Fibroblast of skin of right quadriceps (primary cell): Measurements from ENCODE around the gene LMF1.
"Not testable (repeated sequence)": the region's sequence is repeated elsewhere in the genome, so short reads cannot be mapped to it uniquely, and the experiment has no call there.

Source experiments
- DNase-seq: peaks from one replicate; pipeline ENCODE4 v3.0.0-alpha.2; 2013

The LMF1 gene

DNA sequence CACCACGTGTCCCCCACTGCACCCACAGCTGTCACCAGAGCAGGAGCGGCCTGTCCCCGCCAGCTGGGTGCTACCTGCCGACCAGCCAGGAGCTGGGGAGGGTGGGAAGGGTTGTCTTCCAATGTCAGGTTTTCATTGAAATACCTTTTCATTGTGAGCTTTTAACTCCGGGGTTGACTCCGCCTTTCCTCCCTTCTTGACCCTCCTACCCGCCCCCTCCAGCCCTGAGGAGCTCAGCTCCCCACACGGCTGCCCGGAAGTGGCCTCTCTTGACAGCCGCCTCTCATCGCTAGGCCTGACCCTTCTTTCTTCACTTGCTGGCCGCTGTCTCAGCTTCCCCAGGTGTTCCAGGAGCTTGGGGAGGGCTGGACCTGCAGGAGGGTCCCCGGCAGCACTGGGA lies 149.0 kb downstream of the LMF1 start:
- no peak for DNase-seq

GRCh38 chr16:820748-821147 lies 150.0 kb downstream of the LMF1 start:
- no peak for DNase-seq

DNA sequence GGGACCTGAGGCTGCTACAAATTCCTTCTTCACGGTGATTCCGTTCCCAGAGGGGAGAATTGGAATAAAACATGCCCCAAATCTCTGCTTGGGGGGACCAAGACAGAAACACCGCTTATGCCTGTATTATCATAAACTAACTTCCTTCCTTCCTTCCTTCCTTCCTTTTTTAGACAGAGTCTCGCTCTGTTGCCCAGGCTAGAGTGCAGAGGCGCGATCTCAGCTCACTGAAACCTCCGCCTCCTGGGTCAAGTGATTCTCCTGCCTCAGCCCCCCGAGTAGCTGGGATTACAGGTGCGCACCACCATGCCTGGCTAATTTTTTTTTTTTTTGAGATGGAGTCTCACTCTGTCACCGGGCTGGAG lies 150.8 kb downstream of the LMF1 start:
- not testable (repeated sequence) for DNase-seq

- no peak for DNase-seq
Observed at GRCh38 chr16:819336-820043, 151.3 kb downstream of the LMF1 start.

DNA sequence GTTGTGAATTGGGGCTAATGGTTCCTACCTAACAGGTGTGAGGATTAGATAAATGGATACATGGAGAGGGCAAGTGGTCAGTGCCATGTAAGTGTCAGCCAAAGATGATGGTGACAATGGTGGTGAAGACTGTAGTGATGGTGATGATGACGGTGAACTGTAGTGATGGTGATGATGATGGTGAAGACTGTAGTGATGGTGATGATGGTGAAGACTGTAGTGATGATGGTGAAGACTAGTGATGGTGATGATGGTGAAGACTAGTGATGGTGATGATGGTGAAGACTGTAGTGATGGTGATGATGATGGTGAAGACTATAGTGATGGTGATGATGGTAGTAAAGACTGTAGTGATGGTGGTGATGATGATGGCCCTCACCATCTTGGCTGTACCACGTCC lies 152.2 kb downstream of the LMF1 start:
- DNase-seq, result no peak

GRCh38 chr16:818132-818531 lies 152.7 kb downstream of the LMF1 start:
- DNase-seq, result no peak

DNA sequence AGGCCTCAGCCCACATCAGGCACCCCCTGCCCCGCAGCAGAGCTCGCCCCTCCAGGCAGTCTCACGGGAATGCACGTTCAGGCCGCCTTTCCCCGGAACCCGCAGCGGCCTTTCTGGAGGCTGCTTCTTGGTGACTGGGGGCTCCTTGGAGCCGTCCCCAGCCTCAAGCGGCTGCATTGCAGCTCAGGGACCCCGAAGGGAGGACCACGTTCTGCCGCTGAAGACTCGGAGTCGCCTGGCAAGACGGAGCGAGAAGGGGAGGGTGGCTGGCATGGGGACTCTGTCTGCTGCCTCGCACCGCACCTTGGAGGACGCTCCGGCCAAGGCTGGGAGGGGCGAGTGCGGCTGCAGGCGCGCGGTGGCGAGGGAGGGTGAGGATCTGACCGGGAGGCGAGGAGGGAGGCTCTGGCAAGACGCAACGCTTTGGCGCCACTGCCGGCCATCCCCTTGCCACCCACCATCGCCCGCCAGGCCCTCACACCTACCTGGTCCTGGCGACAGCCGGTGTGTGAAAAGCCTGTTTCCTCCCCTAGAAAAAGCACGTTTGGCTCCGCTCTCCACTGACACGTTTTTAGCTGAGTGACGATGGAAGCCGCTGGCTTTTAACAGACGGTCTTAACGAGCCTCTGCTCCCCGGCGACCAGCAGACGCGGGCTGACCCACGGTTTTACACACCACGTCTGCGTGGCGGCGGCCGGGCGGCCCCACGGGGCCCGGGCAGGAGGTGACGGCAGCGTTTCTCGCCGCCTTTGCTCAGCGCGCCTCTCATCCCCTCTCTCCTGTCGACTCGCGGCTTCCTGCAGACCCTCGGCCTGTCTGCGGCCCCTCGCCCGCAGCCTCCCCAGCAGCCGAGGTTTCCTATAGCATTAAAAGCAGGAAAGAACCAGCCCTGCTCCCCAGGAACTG lies 153.5 kb downstream of the LMF1 start:
- no peak for DNase-seq

DNA sequence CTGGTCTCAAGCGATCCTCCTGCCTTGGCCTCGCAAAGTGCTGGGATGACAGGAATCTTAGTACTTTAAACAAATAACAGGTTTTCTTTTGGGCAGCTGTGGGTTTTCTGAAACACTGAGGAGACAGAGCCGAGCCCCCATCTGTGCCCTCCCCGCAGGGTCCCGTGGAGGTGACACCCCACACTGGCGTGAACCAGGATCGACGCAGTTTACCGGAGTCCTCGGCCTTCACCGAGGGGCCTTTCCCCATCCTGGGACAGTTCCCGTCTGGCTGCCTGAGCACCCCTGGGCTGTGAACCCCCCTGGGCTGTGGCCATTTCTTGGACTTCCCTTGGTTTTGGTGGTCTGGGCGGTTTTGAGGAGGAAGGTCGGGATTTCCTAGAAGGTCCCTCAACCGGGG lies 154.9 kb downstream of the LMF1 start:
- no peak for DNase-seq

- peak; percentile 56 for DNase-seq
Observed at GRCh38 chr16:814974-815373, 155.8 kb downstream of the LMF1 start.

DNA sequence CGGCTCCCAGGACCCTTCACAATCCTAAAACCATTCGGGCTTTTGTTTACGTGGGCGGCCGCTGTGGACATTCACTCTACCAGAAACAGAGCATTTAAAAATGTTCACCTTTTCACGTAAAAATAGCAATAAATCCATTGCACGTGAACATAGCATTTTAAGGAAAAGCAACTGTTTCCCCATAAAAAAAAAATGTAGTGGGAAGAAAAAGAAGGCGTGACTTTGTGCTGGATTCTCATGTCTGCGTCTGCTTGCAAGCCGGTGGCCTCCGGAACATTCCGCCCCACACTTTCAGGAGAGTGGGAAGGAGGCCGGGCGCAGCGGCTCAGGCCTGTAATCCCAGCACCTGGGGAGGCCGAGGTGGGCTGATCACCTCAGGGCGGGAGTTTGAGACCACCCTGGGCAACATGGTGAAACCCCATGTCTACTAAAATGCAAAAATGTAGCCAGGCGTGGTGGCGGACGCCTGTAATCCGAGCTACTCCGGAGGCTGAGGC lies 156.8 kb downstream of the LMF1 start:
- DNase-seq, result no peak

- DNase-seq, result peak; percentile 24
Observed at GRCh38 chr16:813204-813915, 157.4 kb downstream of the LMF1 start.

GRCh38 chr16:808085-808386 lies 162.7 kb downstream of the LMF1 start:
- no peak for DNase-seq

DNA sequence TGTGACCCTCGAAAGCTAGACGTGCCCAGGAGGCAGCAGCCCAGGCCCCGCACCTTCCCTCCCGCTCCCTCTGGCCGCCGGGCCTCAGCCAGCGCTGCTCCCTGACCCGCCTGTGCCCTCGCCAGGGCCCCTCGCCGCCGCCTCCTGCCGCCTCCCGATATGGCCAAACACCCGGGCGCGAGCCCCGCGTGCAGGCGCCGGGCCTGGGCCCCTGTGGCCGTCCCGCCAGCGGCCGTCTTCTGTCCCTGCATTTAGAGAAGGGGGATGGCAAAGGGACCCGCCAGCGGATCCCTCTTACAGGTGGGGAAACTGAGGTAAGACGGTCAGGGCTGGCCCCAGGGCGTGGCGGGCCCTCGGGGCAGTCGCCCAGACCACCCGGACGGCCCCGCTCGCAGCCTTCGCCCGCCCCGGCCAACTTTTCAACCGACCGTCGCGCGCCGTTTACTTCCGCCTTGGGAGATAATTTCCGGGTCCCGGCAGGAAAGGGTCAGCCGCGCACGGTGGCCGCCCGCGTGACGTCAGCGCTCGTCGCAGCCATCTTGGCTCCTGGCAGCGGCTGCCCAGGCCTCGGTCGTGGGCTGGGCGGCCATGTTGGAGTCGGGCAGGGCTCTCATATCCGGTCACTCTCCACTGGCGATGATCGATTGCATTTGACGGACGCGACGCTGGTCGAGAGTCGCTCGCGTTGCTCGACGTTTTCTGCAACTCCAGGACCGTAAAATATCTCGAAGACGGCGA lies 163.3 kb downstream of the LMF1 start:
- peak; percentile 90 for DNase-seq

DNA sequence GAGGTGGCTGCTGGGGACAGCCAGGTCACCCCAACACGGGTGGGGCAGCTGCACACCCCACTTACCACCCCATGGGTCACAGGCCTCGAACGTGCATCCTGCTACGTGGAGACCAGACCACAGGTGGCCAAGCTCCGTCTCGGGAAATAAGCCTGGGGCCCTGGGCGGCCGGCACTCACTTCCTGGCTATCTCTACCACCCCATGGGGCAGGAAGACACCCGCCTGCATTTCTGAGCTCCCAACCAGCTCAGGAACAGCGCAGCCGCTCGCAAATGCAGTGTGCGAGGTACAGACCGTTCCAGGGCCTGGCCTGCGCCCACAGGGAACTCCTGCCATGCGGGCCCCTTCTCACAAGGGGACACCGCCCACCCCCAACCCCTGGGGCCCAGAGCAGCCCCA lies 165.3 kb downstream of the LMF1 start:
- DNase-seq, result no peak

DNA sequence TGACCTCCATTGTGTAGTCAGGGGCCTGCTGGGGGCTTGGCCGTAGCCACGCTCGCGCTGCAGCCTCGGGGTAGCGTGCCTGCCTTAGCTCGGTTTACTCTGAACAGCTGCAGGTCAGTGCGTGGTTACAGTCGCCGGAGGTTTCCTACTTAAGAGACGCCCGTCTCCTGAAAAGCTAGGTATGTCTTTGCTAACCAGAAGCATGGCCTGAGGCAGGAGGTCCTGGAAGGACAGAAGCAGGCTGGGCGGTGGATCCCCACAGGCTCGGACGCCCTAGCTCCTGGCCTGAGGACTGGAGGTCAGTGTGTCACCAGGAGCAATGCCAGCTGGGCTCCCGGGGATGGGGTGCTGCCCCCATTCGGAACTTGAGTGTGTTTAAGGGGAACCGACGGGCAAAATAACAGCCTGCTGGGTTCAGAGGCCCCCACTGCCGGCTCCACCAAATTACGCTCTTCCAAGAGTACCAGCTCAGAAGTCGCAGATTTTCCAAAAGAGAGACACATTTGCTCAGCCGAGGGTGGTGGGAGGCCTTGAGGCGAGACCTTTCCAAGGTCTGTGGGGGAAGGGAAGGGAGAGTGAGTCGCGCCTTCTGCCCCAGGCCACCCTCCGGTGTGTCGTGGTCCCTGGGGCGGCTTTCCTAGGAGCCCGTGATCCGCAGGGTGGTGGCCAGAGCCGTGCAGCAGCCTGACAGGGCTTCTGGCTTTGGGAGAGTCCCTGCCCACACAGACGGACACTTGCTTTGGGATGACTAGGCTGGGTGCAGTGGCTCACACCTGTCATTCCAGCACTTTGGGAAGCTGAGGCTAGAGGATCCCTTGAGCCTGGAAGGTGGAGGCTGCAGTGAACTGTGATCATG lies 166.4 kb downstream of the LMF1 start:
- no peak for DNase-seq

DNA sequence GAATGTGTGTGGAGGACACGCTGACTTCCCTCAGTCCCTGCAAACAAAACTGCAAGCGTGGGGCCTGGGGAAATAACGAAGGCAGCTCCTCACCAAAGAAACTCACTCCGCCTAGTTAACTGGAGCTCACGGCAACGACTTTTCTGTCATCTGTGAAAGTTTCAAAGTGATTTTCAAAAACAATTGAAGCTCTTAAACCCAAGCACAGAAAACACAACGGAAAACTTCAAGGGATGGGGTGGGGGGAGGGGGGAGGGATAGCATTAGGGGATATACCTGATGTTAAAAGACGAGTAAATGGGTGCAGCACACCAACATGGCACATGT lies 167.1 kb downstream of the LMF1 start:
- no peak for DNase-seq
